GM18519 (cell line): Measurements from ENCODE around the gene FSTL5.

Experiments used
- ATAC-seq: cut with Tn5 transposase; IDR thresholded peaks from one replicate; pipeline ENCODE4 v1.9.1; 2021; ENCODE audit warnings: mild to moderate bottlenecking, moderate library complexity; ENCODE audit not compliant: unreplicated experiment, low FRiP score

Gene FSTL5

GRCh38 chr4:161881370-161881769 lies 282.4 kb downstream of the FSTL5 start:
- no peak for ATAC-seq

GRCh38 chr4:161869511-161869910 lies 294.3 kb downstream of the FSTL5 start:
- no peak for ATAC-seq

GRCh38 chr4:161856711-161857326 lies 307.0 kb downstream of the FSTL5 start:
- ATAC-seq, result no peak

GRCh38 chr4:161850631-161851030 lies 313.2 kb downstream of the FSTL5 start:
- ATAC-seq, result no peak

GRCh38 chr4:161841759-161842158 lies 322.0 kb downstream of the FSTL5 start:
- no peak for ATAC-seq

GRCh38 chr4:161829591-161829990 lies 334.2 kb downstream of the FSTL5 start:
- ATAC-seq, result no peak

GRCh38 chr4:161828061-161828460 lies 335.7 kb downstream of the FSTL5 start:
- no peak for ATAC-seq

GRCh38 chr4:161827013-161827412 lies 336.8 kb downstream of the FSTL5 start:
- ATAC-seq, result no peak

GRCh38 chr4:161823450-161823849 lies 340.4 kb downstream of the FSTL5 start:
- ATAC-seq, result no peak

GRCh38 chr4:161822174-161822573 lies 341.6 kb downstream of the FSTL5 start:
- ATAC-seq, result no peak

- no peak for ATAC-seq
These were observed 345.9 kb downstream of the FSTL5 start for GRCh38 chr4:161817914-161818313.

GRCh38 chr4:161816958-161817357 lies 346.8 kb downstream of the FSTL5 start:
- no peak for ATAC-seq

- ATAC-seq, result no peak
These were observed 348.0 kb downstream of the FSTL5 start for GRCh38 chr4:161815841-161816240.

- ATAC-seq, result no peak
These were observed 349.9 kb downstream of the FSTL5 start for GRCh38 chr4:161813889-161814288.

- no peak for ATAC-seq
These were observed 350.4 kb downstream of the FSTL5 start for GRCh38 chr4:161813389-161813788.

GRCh38 chr4:161803171-161803570 lies 360.6 kb downstream of the FSTL5 start:
- ATAC-seq, result no peak

- no peak for ATAC-seq
These were observed 364.1 kb downstream of the FSTL5 start for GRCh38 chr4:161799710-161800109.

GRCh38 chr4:161792991-161793390 lies 370.8 kb downstream of the FSTL5 start:
- ATAC-seq, result no peak

- no peak for ATAC-seq
These were observed 371.8 kb downstream of the FSTL5 start for GRCh38 chr4:161791796-161792556.

- no peak for ATAC-seq
These were observed 396.7 kb downstream of the FSTL5 start for GRCh38 chr4:161767116-161767515.

- no peak for ATAC-seq
These were observed 401.0 kb downstream of the FSTL5 start for GRCh38 chr4:161762796-161763195.

GRCh38 chr4:161760008-161760407 lies 403.8 kb downstream of the FSTL5 start:
- ATAC-seq, result no peak
